HepG2 (cell line): Measurements from ENCODE around the gene NUTM2A. TPM values are rescaled to one million over a fixed set of nuclear protein-coding genes. Genes with fewer than 3 reads are reported as not detected.
"Not testable (repeated sequence)": the region's sequence is repeated elsewhere in the genome, so short reads cannot be mapped to it uniquely, and the experiment has no call there.

Source experiments
- ATAC-seq: fragments of 200-7000 bp; cut with Tn5 transposase; 3 replicates; pipeline ENCODE4 v1.9.1; 2020; ENCODE audit warnings: mild to moderate bottlenecking, moderate library complexity
- BruUV-seq: library from RNA; stranded (reverse); fragments of 400-500 nt; replicated peaks from 2 replicates; lab custom pipeline; 2021; lab: Mats Ljungman, UMichigan
- CTCF ChIA-PET: fragments of 300-600 bp; formaldehyde crosslinking; extraction: SDS; loops from one replicate; lab custom pipeline; 2021; ENCODE audit warnings: low total read pairs, inconsistent platforms, low intra/inter-chr PET ratio; lab: Yijun Ruan, JAX
- POLR2A ChIA-PET: fragments of 350-600 bp; sonication (Branson Sonifier 250); formaldehyde crosslinking; loops from one replicate; lab custom pipeline; 2020; ENCODE audit warnings: antibody characterized with exemption, inconsistent platforms; lab: Yijun Ruan, JAX
- DNase-seq: peaks from one replicate; pipeline ENCODE4 v3.0.0-alpha.2; 2015; ENCODE audit warnings: low spot score
- FAIRE-seq: peaks from 3 replicates; lab custom pipeline; 2011; peaks lifted over from hg19 to GRCh38; lab: Jason Lieb, UNC
- H2AFZ ChIP-seq: one replicate; pipeline ENCODE4 v1.6.1; 2011; ENCODE audit warnings: low read length, inconsistent platforms
- H3K27ac ChIP-seq: fragments of 300-600 bp; 3 replicates; pipeline ENCODE4 v1.8.0; 2011; ENCODE audit warnings: mixed run types, mild to moderate bottlenecking, mixed read lengths, low read length, inconsistent platforms; ENCODE audit not compliant: insufficient read depth; ENCODE audit errors: extremely low read length
- H3K27me3 ChIP-seq, 2 experiments: fragments of 200-600 bp in 1 of 2; 2 replicates in 1 of 2; 3 replicates in 1 of 2; pipeline versions ENCODE4 v1.6.0 to v1.8.0; 2011; ENCODE audit warnings: low read length in 2 of 2, mild to moderate bottlenecking in 2 of 2, moderate library complexity in 2 of 2, inconsistent platforms in 1 of 2; ENCODE audit not compliant: insufficient read depth in 2 of 2, control insufficient read depth in 1 of 2
- H3K36me3 ChIP-seq, 2 experiments: fragments of 200-600 bp in 1 of 2; replicated peaks in 1 of 2; 2 replicates in 1 of 2; 3 replicates in 1 of 2; pipeline versions ENCODE4 v1.5.1 to v1.8.0; 2011; ENCODE audit warnings: low read length in 2 of 2, inconsistent platforms in 1 of 2; ENCODE audit not compliant: insufficient read depth in 2 of 2, control insufficient read depth in 1 of 2
- H3K4me1 ChIP-seq: 2 replicates; pipeline ENCODE4 v1.5.1; 2012; ENCODE audit warnings: low read length, inconsistent platforms; ENCODE audit not compliant: insufficient read depth
- H3K4me2 ChIP-seq: 2 replicates; pipeline ENCODE4 v1.6.0; 2011; ENCODE audit warnings: low read depth, low read length, inconsistent platforms
- H3K4me3 ChIP-seq, 3 experiments: fragments of 200-600 bp in 1 of 3; sonication (generic), shearing (Covaris generic) in 1 of 3; replicated peaks in 1 of 3; 2 replicates each; pipeline ENCODE4 v1.5.1; 2011 to 2016; ENCODE audit warnings: low read length in 3 of 3, inconsistent platforms in 2 of 3, low read depth in 2 of 3, mild to moderate bottlenecking in 2 of 3, control low read depth in 1 of 3, mixed read lengths in 1 of 3; ENCODE audit not compliant: insufficient read depth in 1 of 3
- H3K79me2 ChIP-seq: one replicate; pipeline ENCODE4 v1.6.1; 2011; ENCODE audit warnings: low read length, inconsistent platforms; ENCODE audit not compliant: insufficient read depth
- H3K9ac ChIP-seq: 2 replicates; pipeline ENCODE4 v1.6.0; 2011; ENCODE audit warnings: mild to moderate bottlenecking, low read depth, low read length, inconsistent platforms; ENCODE audit not compliant: insufficient read depth
- H3K9me3 ChIP-seq: 2 replicates; pipeline ENCODE4 v1.5.1; 2012; ENCODE audit warnings: mild to moderate bottlenecking, low read length
- H4K20me1 ChIP-seq: 2 replicates; pipeline ENCODE4 v1.6.0; 2011; ENCODE audit warnings: inconsistent platforms, mild to moderate bottlenecking, low read length, moderate library complexity; ENCODE audit not compliant: insufficient read depth
- FOSL2 ChIP-seq: sonication (generic); formaldehyde crosslinking; IDR thresholded peaks from 2 replicates; pipeline ENCODE4 v1.4.0; 2020; ENCODE audit warnings: missing genetic modification reagents
- WGBS: methylation state at CpG from one replicate; pipeline ENCODE4 v1.1.6; 2017; ENCODE audit warnings: low lambda C conversion rate; 5-methylcytosine and 5-hydroxymethylcytosine counted together
- in situ Hi-C: cut with HindIII; loops from 2 replicates; pipeline ENCODE4 v1.10.0; 2017; ENCODE audit warnings: low pct_unique_long_range_greater_than_20kb; ENCODE audit not compliant: extremely low pct_ligation_motif_present
- intact Hi-C: fragments of 100-400 bp; cut with micrococcal nuclease; formaldehyde crosslinking; loops from one replicate; pipeline ENCODE4 v1.10.0; 2022; ENCODE audit not compliant: unreplicated experiment
- polyA plus RNA-seq, 8 experiments: library from polyadenylated mRNA; depleted of rRNA in 3 of 8; stranded (reverse) in 7 of 8; unstranded in 1 of 8; fragments of >200 nt; fragmentation: Illumina TruSeq in 4 of 8; extraction: Trizol in 4 of 8; gene quantifications; 2 replicates each; pipeline versions ENCODE4 v1.2.1 to v1.2.3, GENCODE V29; 2011 to 2016; ENCODE audit warnings: low read depth in 4 of 8, missing spikeins in 1 of 8, mixed read lengths in 1 of 8; ENCODE audit not compliant: insufficient read depth in 1 of 8
- total RNA-seq, 5 experiments: library from RNA; depleted of rRNA; stranded (reverse); fragments of >200 nt; fragmentation: Illumina TruSeq; extraction: Trizol; gene quantifications; 2 replicates each; pipeline ENCODE4 v1.2.3, GENCODE V29; 2016; ENCODE audit warnings: low read depth in 1 of 5

The NUTM2A gene
- total and polyA plus RNA-seq, 2 of the 13 experiments (the other 11 are each of a cell fraction or from before 2014, with no cell fraction given): 0.05 to 0.31 TPM

- WGBS: 94% methylated on average over 4 of the region's 4 CpGs
- H2AFZ ChIP-seq, H3K36me3 ChIP-seq, intact Hi-C loops, ATAC-seq, H3K27me3 ChIP-seq, H3K4me3 ChIP-seq, H3K79me2 ChIP-seq, H3K9me3 ChIP-seq, POLR2A ChIA-PET, DNase-seq, H3K4me1 ChIP-seq, H3K27ac ChIP-seq, FAIRE-seq, H3K4me2 ChIP-seq, H3K9ac ChIP-seq, CTCF ChIA-PET, BruUV-seq, in situ Hi-C loops, H4K20me1 ChIP-seq: not testable (repeated sequence)
Observed at GRCh38 chr10:87206922-87207321, 18.3 kb upstream of the NUTM2A start.

- H3K4me1 ChIP-seq, H3K9ac ChIP-seq, H3K4me2 ChIP-seq, H4K20me1 ChIP-seq, in situ Hi-C loops, POLR2A ChIA-PET, BruUV-seq, H3K36me3 ChIP-seq, H3K27me3 ChIP-seq, DNase-seq, FAIRE-seq, intact Hi-C loops, ATAC-seq, H3K4me3 ChIP-seq, H2AFZ ChIP-seq, CTCF ChIA-PET, H3K79me2 ChIP-seq, H3K9me3 ChIP-seq, H3K27ac ChIP-seq: not testable (repeated sequence)
- 95% methylated on average over 5 of the region's 5 CpGs for WGBS
Observed at GRCh38 chr10:87210309-87210708, 14.9 kb upstream of the NUTM2A start.

GRCh38 chr10:87211848-87212247, 13.4 kb upstream of the NUTM2A start:
- FAIRE-seq, H3K9me3 ChIP-seq, intact Hi-C loops, H4K20me1 ChIP-seq, in situ Hi-C loops, CTCF ChIA-PET, H3K27me3 ChIP-seq, H3K4me3 ChIP-seq, H3K27ac ChIP-seq, ATAC-seq, H3K4me2 ChIP-seq, H3K79me2 ChIP-seq: not testable (repeated sequence)
- WGBS: 73% methylated on average over 2 of the region's 2 CpGs
- peak; percentile 3 for DNase-seq
- TF ChIP-seq FOSL2: peak; percentile 41; the same call in 1 of the 2 replicates
- TF ChIP-seq, all 625 proteins: peak for 1; not testable (repeated sequence) for 624
- POLR2A ChIA-PET, BruUV-seq, H3K36me3 ChIP-seq, H3K4me1 ChIP-seq, H2AFZ ChIP-seq, H3K9ac ChIP-seq: not testable (repeated sequence)

- 94% methylated on average over 4 of the region's 8 CpGs for WGBS
- intact Hi-C loops: not testable (repeated sequence)
Observed at GRCh38 chr10:87213150-87213765, 12.0 kb upstream of the NUTM2A start.

More at GRCh38 chr10:87213150-87213765, 12.0 kb upstream of the NUTM2A start:
- H3K9me3 ChIP-seq, in situ Hi-C loops, H3K4me3 ChIP-seq, H2AFZ ChIP-seq, H3K27ac ChIP-seq, ATAC-seq, H3K9ac ChIP-seq, CTCF ChIA-PET, DNase-seq, H3K4me2 ChIP-seq, H4K20me1 ChIP-seq, FAIRE-seq, H3K36me3 ChIP-seq, H3K79me2 ChIP-seq, BruUV-seq, H3K4me1 ChIP-seq, H3K27me3 ChIP-seq: not testable (repeated sequence)
- POLR2A ChIA-PET: interaction anchor here (0.7 kb wide), 1 partner anchor 611 kb away, joined by 3 read pairs; no protein-coding TSS in a partner anchor
